Muscle of arm (tissue), 12 donors: ENCODE data around the gene ZNF536. TPM values are rescaled to one million over a fixed set of nuclear protein-coding genes. Genes with fewer than 3 reads are reported as not detected.

ENCODE experiments used
- DNase-seq: peaks from one replicate; pipeline ENCODE4 v3.0.0-alpha.2; 2013
- polyA plus RNA-seq, 12 donors: library from polyadenylated mRNA; unstranded; fragments of 120-200 nt; gene quantifications; one replicate each; pipeline ENCODE4 v1.2.1, GENCODE V29; 2013; ENCODE audit not compliant: insufficient read length in 12 of 12

ZNF536 gene
- polyA plus RNA-seq, 12 donors, result 2.1 to 9.3 (median 2.9) TPM; not detected in 1

GRCh38 chr19:30521937-30522336, 149.8 kb downstream of the ZNF536 start:
- DNase-seq, result no peak

GRCh38 chr19:30522341-30522740, 150.2 kb downstream of the ZNF536 start:
- DNase-seq, result no peak

GRCh38 chr19:30523791-30524190, 151.6 kb downstream of the ZNF536 start:
- DNase-seq, result no peak

GRCh38 chr19:30525383-30525782, 153.2 kb downstream of the ZNF536 start:
- no peak for DNase-seq

GRCh38 chr19:30528919-30529318, 156.7 kb downstream of the ZNF536 start:
- DNase-seq, result no peak

- no peak for DNase-seq
Measured at GRCh38 chr19:30529876-30530275, 157.7 kb downstream of the ZNF536 start.

GRCh38 chr19:30530751-30531150, 158.6 kb downstream of the ZNF536 start:
- no peak for DNase-seq

GRCh38 chr19:30535011-30535410, 162.8 kb downstream of the ZNF536 start:
- DNase-seq, result no peak

- no peak for DNase-seq
Measured at GRCh38 chr19:30536975-30537374, 164.8 kb downstream of the ZNF536 start.

GRCh38 chr19:30539315-30539714, 167.1 kb downstream of the ZNF536 start:
- DNase-seq, result no peak

GRCh38 chr19:30539981-30540380, 167.8 kb downstream of the ZNF536 start:
- DNase-seq, result no peak

- no peak for DNase-seq
Measured at GRCh38 chr19:30540761-30541160, 168.6 kb downstream of the ZNF536 start.

GRCh38 chr19:30541575-30541974, 169.4 kb downstream of the ZNF536 start:
- no peak for DNase-seq

GRCh38 chr19:30543243-30543945, 171.2 kb downstream of the ZNF536 start:
- no peak for DNase-seq

GRCh38 chr19:30545752-30546151, 173.6 kb downstream of the ZNF536 start:
- no peak for DNase-seq

GRCh38 chr19:30546332-30546731, 174.1 kb downstream of the ZNF536 start:
- DNase-seq, result no peak

GRCh38 chr19:30547246-30547645, 175.1 kb downstream of the ZNF536 start:
- no peak for DNase-seq

- no peak for DNase-seq
Measured at GRCh38 chr19:30549151-30549550, 177.0 kb downstream of the ZNF536 start.

GRCh38 chr19:30551271-30551670, 179.1 kb downstream of the ZNF536 start:
- no peak for DNase-seq

GRCh38 chr19:30552593-30552992, 180.4 kb downstream of the ZNF536 start:
- no peak for DNase-seq

GRCh38 chr19:30555075-30555790, 183.0 kb downstream of the ZNF536 start:
- DNase-seq, result no peak

- DNase-seq, result no peak
Measured at GRCh38 chr19:30555791-30556110, 183.6 kb downstream of the ZNF536 start.

- no peak for DNase-seq
Measured at GRCh38 chr19:30556230-30556711, 184.1 kb downstream of the ZNF536 start.

GRCh38 chr19:30557212-30557611, 185.0 kb downstream of the ZNF536 start:
- peak; percentile 9 for DNase-seq
